Measurements from ENCODE around the gene TMEM53. TPM values are rescaled to one million over a fixed set of nuclear protein-coding genes. Genes with fewer than 3 reads are reported as not detected.

TMEM53 gene
- total RNA-seq, 4 donors from 2014 or later = 7.6 to 14.0 (median 10.3) TPM

DNA sequence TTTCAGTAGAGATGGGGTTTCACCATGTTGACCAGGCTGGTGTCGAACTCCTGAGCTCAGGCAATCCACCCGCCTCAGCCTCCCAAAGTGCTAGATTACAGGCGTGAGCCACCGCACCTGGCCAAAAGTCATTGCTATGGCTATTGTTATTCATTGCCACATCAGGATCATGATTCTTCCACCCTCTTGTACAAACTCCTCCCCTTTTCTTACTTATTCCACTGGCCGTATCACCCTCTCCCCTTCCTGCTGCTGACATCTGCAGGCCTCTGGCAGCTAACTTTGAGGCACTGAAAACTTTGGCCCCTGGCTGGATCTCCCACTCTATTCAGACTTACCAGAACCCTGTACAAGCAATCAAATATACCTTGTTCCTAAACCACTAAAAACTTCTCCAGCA, 10.9 kb downstream of the TMEM53 start:
- TF ChIP-seq, protein P1, sequence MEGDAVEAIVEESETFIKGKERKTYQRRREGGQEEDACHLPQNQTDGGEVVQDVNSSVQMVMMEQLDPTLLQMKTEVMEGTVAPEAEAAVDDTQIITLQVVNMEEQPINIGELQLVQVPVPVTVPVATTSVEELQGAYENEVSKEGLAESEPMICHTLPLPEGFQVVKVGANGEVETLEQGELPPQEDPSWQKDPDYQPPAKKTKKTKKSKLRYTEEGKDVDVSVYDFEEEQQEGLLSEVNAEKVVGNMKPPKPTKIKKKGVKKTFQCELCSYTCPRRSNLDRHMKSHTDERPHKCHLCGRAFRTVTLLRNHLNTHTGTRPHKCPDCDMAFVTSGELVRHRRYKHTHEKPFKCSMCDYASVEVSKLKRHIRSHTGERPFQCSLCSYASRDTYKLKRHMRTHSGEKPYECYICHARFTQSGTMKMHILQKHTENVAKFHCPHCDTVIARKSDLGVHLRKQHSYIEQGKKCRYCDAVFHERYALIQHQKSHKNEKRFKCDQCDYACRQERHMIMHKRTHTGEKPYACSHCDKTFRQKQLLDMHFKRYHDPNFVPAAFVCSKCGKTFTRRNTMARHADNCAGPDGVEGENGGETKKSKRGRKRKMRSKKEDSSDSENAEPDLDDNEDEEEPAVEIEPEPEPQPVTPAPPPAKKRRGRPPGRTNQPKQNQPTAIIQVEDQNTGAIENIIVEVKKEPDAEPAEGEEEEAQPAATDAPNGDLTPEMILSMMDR (IDR thresholded peaks at IDR 0.05) = no peak
- no peak for ATAC-seq (ENCODE audit: low FRiP score)

GRCh38 chr1:44662683-44663030, 11.6 kb downstream of the TMEM53 start:
- TF ChIP-seq, protein P1 (IDR thresholded peaks at IDR 0.05) = no peak

More for the DNA sequence above, 10.9 kb downstream of the TMEM53 start:
- no peak for DNase-seq (ENCODE audit: low spot score)

DNA sequence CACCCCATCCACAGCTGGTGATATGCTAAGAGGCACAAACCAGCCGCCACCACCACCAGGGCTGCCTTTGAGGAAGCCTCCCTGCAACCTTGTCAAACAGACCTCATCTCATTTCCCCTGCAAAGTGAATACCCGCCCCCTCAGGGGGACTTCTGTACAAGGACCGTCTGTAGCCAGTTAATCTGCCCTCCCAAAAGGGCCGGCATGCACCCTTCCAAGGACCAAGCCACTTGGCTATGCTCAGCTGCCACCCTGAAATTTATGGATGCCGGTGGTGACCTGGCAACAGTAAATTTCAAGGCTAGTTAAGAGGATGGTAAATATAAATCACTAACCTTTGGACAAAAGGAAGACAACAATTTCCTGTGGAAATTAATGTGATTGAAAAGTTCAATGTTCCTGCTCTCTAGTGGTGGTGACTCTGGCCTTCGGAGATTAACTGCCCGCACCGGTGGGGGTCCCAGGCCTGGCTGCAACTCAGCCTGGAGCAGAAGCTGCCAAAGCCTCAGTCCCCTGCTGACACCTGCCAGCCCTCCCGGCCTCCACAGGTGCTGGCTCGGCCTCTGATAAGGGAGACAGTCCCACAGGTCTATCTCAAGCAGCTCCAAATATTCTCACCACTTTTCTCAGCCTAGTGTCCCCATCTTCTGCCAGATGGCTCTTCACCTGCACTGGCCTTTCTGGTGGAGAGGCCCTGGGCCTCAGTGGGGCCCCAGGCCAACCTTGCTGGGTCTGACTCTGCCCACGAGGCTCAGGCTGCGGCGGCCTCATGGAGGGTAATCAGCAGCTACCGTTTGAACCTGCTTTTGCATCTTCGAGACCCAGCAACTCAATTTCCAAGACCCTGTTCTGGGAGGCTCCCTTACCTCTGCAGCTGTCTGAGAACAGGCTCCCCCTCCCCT, 12.2 kb downstream of the TMEM53 start:
- ATAC-seq (ENCODE audit: low FRiP score) (no peak), DNase-seq (ENCODE audit: low spot score) (no peak)
- TF ChIP-seq, protein P1 (IDR thresholded peaks at IDR 0.05) = no peak

More at GRCh38 chr1:44662683-44663030, 11.6 kb downstream of the TMEM53 start:
- DNase-seq (ENCODE audit: low spot score) (no peak), ATAC-seq (ENCODE audit: low FRiP score) (no peak)

GRCh38 chr1:44660176-44660575, 14.1 kb downstream of the TMEM53 start:
- TF ChIP-seq, protein P1 (IDR thresholded peaks at IDR 0.05) = no peak
- no peak for DNase-seq (ENCODE audit: low spot score)
- no peak for ATAC-seq (ENCODE audit: low FRiP score)

DNA sequence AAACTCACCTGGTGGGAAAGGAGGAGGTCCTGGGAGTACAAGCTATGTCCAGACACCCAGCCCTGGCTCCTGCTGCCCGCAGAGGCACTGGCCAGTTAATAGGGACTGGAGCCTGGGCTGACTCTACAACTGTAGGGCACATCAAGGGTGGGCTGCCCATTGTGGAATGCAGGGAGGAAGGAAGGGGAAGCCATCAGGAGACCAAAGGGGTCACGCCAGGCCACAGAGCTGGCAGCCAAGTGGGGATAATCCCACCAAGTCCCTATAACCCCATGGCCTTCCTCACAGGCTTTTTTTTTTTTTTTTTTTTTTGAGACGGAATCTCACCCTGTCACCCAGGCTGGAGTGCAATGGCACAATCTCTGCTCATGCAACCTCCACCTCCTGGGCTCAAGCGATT, 14.7 kb downstream of the TMEM53 start:
- TF ChIP-seq, protein P1 (IDR thresholded peaks at IDR 0.05) = no peak
- no peak for ATAC-seq (ENCODE audit: low FRiP score)
- no peak for DNase-seq (ENCODE audit: low spot score)

DNA sequence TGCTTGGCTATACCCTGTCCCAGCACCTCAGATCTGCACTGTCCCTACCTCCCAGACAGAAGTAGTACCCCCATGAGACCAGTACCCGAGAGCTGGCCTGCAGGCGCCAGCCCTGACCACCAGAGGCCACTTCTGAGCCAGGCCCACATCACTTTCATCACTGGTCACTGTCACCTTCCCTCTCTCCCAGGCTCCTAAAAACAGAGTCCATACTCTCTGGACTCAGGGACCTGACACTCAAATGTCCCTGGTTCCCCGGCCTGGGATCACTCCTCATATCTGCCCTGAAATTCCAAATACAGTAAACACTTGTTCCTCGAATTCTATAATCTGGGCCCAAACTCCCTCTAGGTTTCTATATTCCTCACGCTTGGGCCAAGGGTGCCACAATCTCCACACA, 18.7 kb downstream of the TMEM53 start:
- DNase-seq (ENCODE audit: low spot score) = no peak
- TF ChIP-seq, protein P1 (IDR thresholded peaks at IDR 0.05) = no peak
- ATAC-seq (ENCODE audit: low FRiP score) = no peak
